ENCODE data around the gene SLIT1.

Gene SLIT1

GRCh38 chr10:97065686-97066660, 119.8 kb downstream of the SLIT1 start:
- TF ChIP-seq POLR2AphosphoS5 (IDR thresholded peaks at IDR 0.05; ENCODE audit: low read depth, low read length) (no peak), TAF1 (IDR thresholded peaks at IDR 0.05; ENCODE audit: borderline replicate concordance, low read depth, low read length) (no peak), POLR2A (IDR thresholded peaks at IDR 0.05; ENCODE audit: low read depth, low read length) (no peak)
- DNase-seq (ENCODE audit: insufficient read length) (no peak), FAIRE-seq (no peak)

- TF ChIP-seq POLR2A (IDR thresholded peaks at IDR 0.05; ENCODE audit: low read depth, low read length): no peak
- TF ChIP-seq TAF1 (IDR thresholded peaks at IDR 0.05; ENCODE audit: borderline replicate concordance, low read depth, low read length): no peak
- no peak for TF ChIP-seq POLR2AphosphoS5 (IDR thresholded peaks at IDR 0.05; ENCODE audit: low read depth, low read length)
- no peak for DNase-seq (ENCODE audit: insufficient read length)
- FAIRE-seq: no peak
Measured at GRCh38 chr10:97065128-97065527, 120.6 kb downstream of the SLIT1 start.

- FAIRE-seq: no peak
- DNase-seq (ENCODE audit: insufficient read length): no peak
- no peak for TF ChIP-seq POLR2AphosphoS5 (IDR thresholded peaks at IDR 0.05; ENCODE audit: low read depth, low read length)
- no peak for TF ChIP-seq TAF1 (IDR thresholded peaks at IDR 0.05; ENCODE audit: borderline replicate concordance, low read depth, low read length)
- no peak for TF ChIP-seq POLR2A (IDR thresholded peaks at IDR 0.05; ENCODE audit: low read depth, low read length)
Measured at GRCh38 chr10:97063983-97064837, 121.5 kb downstream of the SLIT1 start.

- FAIRE-seq: no peak
- no peak for DNase-seq (ENCODE audit: insufficient read length)
- TF ChIP-seq POLR2AphosphoS5 (IDR thresholded peaks at IDR 0.05; ENCODE audit: low read depth, low read length) (no peak), TAF1 (IDR thresholded peaks at IDR 0.05; ENCODE audit: borderline replicate concordance, low read depth, low read length) (no peak), POLR2A (IDR thresholded peaks at IDR 0.05; ENCODE audit: low read depth, low read length) (no peak)
Measured at GRCh38 chr10:97063271-97063982, 122.3 kb downstream of the SLIT1 start.

GRCh38 chr10:97062456-97062855, 123.3 kb downstream of the SLIT1 start:
- DNase-seq (ENCODE audit: insufficient read length): no peak
- TF ChIP-seq TAF1 (IDR thresholded peaks at IDR 0.05; ENCODE audit: borderline replicate concordance, low read depth, low read length): no peak
- no peak for TF ChIP-seq POLR2A (IDR thresholded peaks at IDR 0.05; ENCODE audit: low read depth, low read length)
- TF ChIP-seq POLR2AphosphoS5 (IDR thresholded peaks at IDR 0.05; ENCODE audit: low read depth, low read length): no peak
- FAIRE-seq: no peak

- FAIRE-seq: no peak
- DNase-seq (ENCODE audit: insufficient read length): no peak
- TF ChIP-seq POLR2A (IDR thresholded peaks at IDR 0.05; ENCODE audit: low read depth, low read length): no peak
- no peak for TF ChIP-seq TAF1 (IDR thresholded peaks at IDR 0.05; ENCODE audit: borderline replicate concordance, low read depth, low read length)
- no peak for TF ChIP-seq POLR2AphosphoS5 (IDR thresholded peaks at IDR 0.05; ENCODE audit: low read depth, low read length)
Measured at GRCh38 chr10:97062046-97062445, 123.7 kb downstream of the SLIT1 start.

GRCh38 chr10:97061423-97061822, 124.3 kb downstream of the SLIT1 start:
- FAIRE-seq: no peak
- TF ChIP-seq POLR2AphosphoS5 (IDR thresholded peaks at IDR 0.05; ENCODE audit: low read depth, low read length) (no peak), TAF1 (IDR thresholded peaks at IDR 0.05; ENCODE audit: borderline replicate concordance, low read depth, low read length) (no peak), POLR2A (IDR thresholded peaks at IDR 0.05; ENCODE audit: low read depth, low read length) (no peak)

GRCh38 chr10:97060441-97061084, 125.2 kb downstream of the SLIT1 start:
- TF ChIP-seq POLR2AphosphoS5 (IDR thresholded peaks at IDR 0.05; ENCODE audit: low read depth, low read length) (no peak), TAF1 (IDR thresholded peaks at IDR 0.05; ENCODE audit: borderline replicate concordance, low read depth, low read length) (no peak), POLR2A (IDR thresholded peaks at IDR 0.05; ENCODE audit: low read depth, low read length) (no peak)
- DNase-seq (ENCODE audit: insufficient read length): no peak
- FAIRE-seq: no peak

More at GRCh38 chr10:97061423-97061822, 124.3 kb downstream of the SLIT1 start:
- DNase-seq (ENCODE audit: insufficient read length): no peak

GRCh38 chr10:97059872-97060205, 125.9 kb downstream of the SLIT1 start:
- DNase-seq (ENCODE audit: insufficient read length) (no peak), FAIRE-seq (no peak)
- TF ChIP-seq POLR2A (IDR thresholded peaks at IDR 0.05; ENCODE audit: low read depth, low read length) (no peak), TAF1 (IDR thresholded peaks at IDR 0.05; ENCODE audit: borderline replicate concordance, low read depth, low read length) (no peak), POLR2AphosphoS5 (IDR thresholded peaks at IDR 0.05; ENCODE audit: low read depth, low read length) (no peak)

GRCh38 chr10:97059006-97059871, 126.5 kb downstream of the SLIT1 start:
- TF ChIP-seq TAF1 (IDR thresholded peaks at IDR 0.05; ENCODE audit: borderline replicate concordance, low read depth, low read length) (no peak), POLR2AphosphoS5 (IDR thresholded peaks at IDR 0.05; ENCODE audit: low read depth, low read length) (no peak), POLR2A (IDR thresholded peaks at IDR 0.05; ENCODE audit: low read depth, low read length) (no peak)
- DNase-seq (ENCODE audit: insufficient read length) (no peak), FAIRE-seq (no peak)

Measured in GM12892 (cell line).